ENCODE measurements around the gene SMG5.

- TF ChIP-seq REST (IDR thresholded peaks at IDR 0.05; ENCODE audit: low read depth) (no peak), CEBPB (IDR thresholded peaks at IDR 0.05) (no peak), TAF1 (IDR thresholded peaks at IDR 0.05; ENCODE audit: low read depth) (no peak), CREB1 (IDR thresholded peaks at IDR 0.05; ENCODE audit: low read depth) (no peak), RAD21 (IDR thresholded peaks at IDR 0.05; ENCODE audit: low read depth) (no peak), MAX (IDR thresholded peaks at IDR 0.05) (no peak), USF1 (IDR thresholded peaks at IDR 0.05) (no peak), TEAD4 (IDR thresholded peaks at IDR 0.05) (no peak), FOXM1 (IDR thresholded peaks at IDR 0.05; ENCODE audit: borderline replicate concordance, low read depth) (no peak), EP300 (IDR thresholded peaks at IDR 0.05; ENCODE audit: borderline replicate concordance) (no peak), NFIC (IDR thresholded peaks at IDR 0.05) (no peak)
Measured at GRCh38 chr1:156316909-156317308, 34.3 kb upstream of the SMG5 start.

Data from Ishikawa (cell line).